Activated CD8-positive, alpha-beta memory T cell treated with anti-CD3 and anti-CD28 coated beads for 36 hours (primary cell): ENCODE results near the gene CAMTA2. TPM values are rescaled to one million over a fixed set of nuclear protein-coding genes. Genes with fewer than 3 reads are reported as not detected.

Source experiments
- CTCF ChIA-PET: fragments of 350-600 bp; sonication (Branson Sonifier 250); formaldehyde crosslinking; loops from one replicate; lab custom pipeline; 2021; ENCODE audit warnings: antibody characterized with exemption; lab: Charles Lee
- POLR2A ChIA-PET: fragments of 350-600 bp; sonication (Branson Sonifier 250); formaldehyde crosslinking; loops from one replicate; lab custom pipeline; 2021; ENCODE audit warnings: antibody characterized with exemption; lab: Charles Lee
- total RNA-seq, 2 experiments: library from RNA; stranded (reverse); gene quantifications; one replicate each; pipeline ENCODE4 v1.2.3, GENCODE V29; 2021

Gene CAMTA2
- total RNA-seq, 2 experiments from 2014 or later = 120 to 125 TPM

- POLR2A ChIA-PET = no interaction called here
- CTCF ChIA-PET = no interaction called here
These were observed 53.8 kb downstream of the CAMTA2 start for GRCh38 chr17:4933646-4934045.

GRCh38 chr17:4932756-4933155 lies 54.7 kb downstream of the CAMTA2 start:
- POLR2A ChIA-PET = interaction anchor here (0.5 to 0.9 kb wide), 3 partner anchors 9 to 131 kb away, joined by 3 to 5 read pairs (median 3); partner anchors contain the start of genes C17orf114 and SPAG7
- CTCF ChIA-PET = no interaction called here

- POLR2A ChIA-PET = interaction anchor here (0.6 kb wide), 1 partner anchor 264 kb away, joined by 3 read pairs; no protein-coding TSS in a partner anchor
These were observed 55.5 kb downstream of the CAMTA2 start, which contains the start of gene GP1BA for GRCh38 chr17:4931963-4932362. TSS of gene GP1BA (plus strand) at chr17:4932277. CDS start at chr17:4932605, 328 bp downstream.

GRCh38 chr17:4928881-4929280 lies 58.6 kb downstream of the CAMTA2 start:
- CTCF ChIA-PET = no interaction called here
- POLR2A ChIA-PET = interaction anchor here (0.5 kb wide), 1 partner anchor 36 kb away, joined by 10 read pairs; no protein-coding TSS in a partner anchor

More at GRCh38 chr17:4931963-4932362, 55.5 kb downstream of the CAMTA2 start, which contains the start of gene GP1BA:
- CTCF ChIA-PET = no interaction called here

GRCh38 chr17:4926577-4927335 lies 60.7 kb downstream of the CAMTA2 start:
- ChIA-PET POLR2A (interaction anchor here (0.6 kb wide), 1 partner anchor 48 kb away, joined by 3 read pairs; no protein-coding TSS in a partner anchor), CTCF (interaction anchor here (0.6 kb wide), 1 partner anchor 25 kb away, joined by 3 read pairs; no protein-coding TSS in a partner anchor)

GRCh38 chr17:4921320-4921719 lies 66.2 kb downstream of the CAMTA2 start:
- POLR2A ChIA-PET = no interaction called here
- CTCF ChIA-PET = no interaction called here

- ChIA-PET POLR2A (no interaction called here), CTCF (interaction anchor here (1.2 kb wide), 1 partner anchor 317 kb away, joined by 3 read pairs; no protein-coding TSS in a partner anchor)
These were observed 67.0 kb downstream of the CAMTA2 start for GRCh38 chr17:4920351-4921048.

- CTCF ChIA-PET = interaction anchor here (1.2 kb wide), 1 partner anchor 318 kb away, joined by 3 read pairs; no protein-coding TSS in a partner anchor
- POLR2A ChIA-PET = no interaction called here
These were observed 67.9 kb downstream of the CAMTA2 start for GRCh38 chr17:4919511-4920047.

Other genes starting within 250 kb of the CAMTA2 start
- not detected for gene ZMYND15, start 247.8 kb downstream of the CAMTA2 start, total RNA-seq
- gene CXCL16, start 247.7 kb downstream of the CAMTA2 start, total RNA-seq = 1 to 10 TPM; 1.6 to 1.7 TPM
- gene TM4SF5, start 215.8 kb downstream of the CAMTA2 start, total RNA-seq = not detected
- gene VMO1, start 201.3 kb downstream of the CAMTA2 start, total RNA-seq = under 1 TPM; 0.29 to 0.32 TPM
- gene GLTPD2, start 198.7 kb downstream of the CAMTA2 start, total RNA-seq = not detected
- 100 to 1,000 TPM; 183 to 184 TPM for gene PSMB6, start 191.5 kb downstream of the CAMTA2 start, total RNA-seq
- gene PLD2, start 180.5 kb downstream of the CAMTA2 start, total RNA-seq = 10 to 100 TPM in 1 of 2 experiments, 1 to 10 TPM in 1; 10.0 to 12.6 TPM
- 10 to 100 TPM; 46.8 to 48.5 TPM for gene MINK1, start 154.3 kb downstream of the CAMTA2 start, total RNA-seq
- gene C17orf107, start 88.1 kb downstream of the CAMTA2 start, total RNA-seq = 1 to 10 TPM; 2.8 to 3.2 TPM
- under 1 TPM; 0.38 to 0.42 TPM for gene CHRNE, start 84.6 kb downstream of the CAMTA2 start, total RNA-seq
- not detected for gene GP1BA, start 55.4 kb downstream of the CAMTA2 start, total RNA-seq
- 10 to 100 TPM; 91.7 to 92.9 TPM for gene SLC25A11, start 47.6 kb downstream of the CAMTA2 start, total RNA-seq
- 100 to 1,000 TPM; 179 to 192 TPM for gene RNF167, start 47.4 kb downstream of the CAMTA2 start, total RNA-seq
- 1,000 to 10,000 TPM; 1,847 to 1,866 TPM for gene PFN1, start 39.1 kb downstream of the CAMTA2 start, total RNA-seq
- gene ENO3, start 36.6 kb downstream of the CAMTA2 start, total RNA-seq = 10 to 100 TPM; 28.2 to 31.5 TPM
- 10 to 100 TPM; 64.0 to 64.8 TPM for gene SPAG7, start 19.9 kb downstream of the CAMTA2 start, total RNA-seq
- under 1 TPM; 0.30 to 0.31 TPM for gene INCA1, start 9.8 kb upstream of the CAMTA2 start, total RNA-seq
- 10 to 100 TPM; 72.7 to 77.3 TPM for gene KIF1C, start 10.3 kb upstream of the CAMTA2 start, total RNA-seq
- under 1 TPM; 0.21 to 0.32 TPM for gene SLC52A1, start 47.8 kb upstream of the CAMTA2 start, total RNA-seq
- gene ZFP3, start 90.8 kb upstream of the CAMTA2 start, total RNA-seq = 1 to 10 TPM; 2.6 to 2.7 TPM
- gene ZNF232, start 124.2 kb upstream of the CAMTA2 start, total RNA-seq = 10 to 100 TPM; 23.9 to 24.8 TPM
- under 1 TPM; 0.04 TPM for gene USP6, start 128.4 kb upstream of the CAMTA2 start, total RNA-seq
- 10 to 100 TPM; 11.9 to 12.1 TPM for gene ZNF594, start 204.2 kb upstream of the CAMTA2 start, total RNA-seq
- gene SCIMP, start 247.2 kb upstream of the CAMTA2 start, total RNA-seq = under 1 TPM; 0.08 to 0.23 TPM